Measurements from ENCODE around the gene DENND2C. TPM values are rescaled to one million over a fixed set of nuclear protein-coding genes. Genes with fewer than 3 reads are reported as not detected.

The DENND2C gene
- total RNA-seq, 8 experiments from 2014 or later, result 0.43 to 2.6 (median 0.90) TPM

- ATAC-seq (replicated peaks in 6 of 8), result no peak
- in situ Hi-C loops (cut with MboI; ENCODE audit: low pct_unique_long_range_greater_than_20kb in 2 of 9, low sequenced_read_pairs in 9 of 9, unreplicated experiment in 9 of 9), result no loop called here
- H3K4me3 ChIP-seq, result no peak overlapping the region
- no peaks in the 10 kb centered on the region for H3K4me1 ChIP-seq (replicated peaks in 1 of 2)
- 22 to 100% (median 75%) methylated on average over 1 of the region's 1 CpG; no CpG with 5 or more reads in 3 of the 10 experiments for WGBS, 10 experiments
- no peak overlapping the region for H3K27ac ChIP-seq
Observed at GRCh38 chr1:114547076-114547475, 122.8 kb downstream of the DENND2C start.

- Histone ChIP-seq H3K4me3 (no peak overlapping the region), H3K4me1 (replicated peaks in 1 of 2) (no peaks in the 10 kb centered on the region), H3K27ac (no peak overlapping the region)
- in situ Hi-C loops (cut with MboI; ENCODE audit: low pct_unique_long_range_greater_than_20kb in 2 of 9, low sequenced_read_pairs in 9 of 9, unreplicated experiment in 9 of 9), result no loop called here
- 63 to 100% (median 95%) methylated on average over 1 to 2 of the region's 2 CpGs; no CpG with 5 or more reads in 1 of the 10 experiments for WGBS, 10 experiments
- no peak for ATAC-seq (replicated peaks in 6 of 8)
Observed at GRCh38 chr1:114545796-114546195, 124.1 kb downstream of the DENND2C start.

GRCh38 chr1:114545315-114545714 lies 124.5 kb downstream of the DENND2C start:
- Histone ChIP-seq H3K4me1 (replicated peaks in 1 of 2) (no peaks in the 10 kb centered on the region), H3K4me3 (no peak overlapping the region), H3K27ac (no peak overlapping the region)
- WGBS, 10 experiments, result 0 to 100% (median 53%) methylated on average over 1 of the region's 1 CpG; no CpG with 5 or more reads in 3 of the 10 experiments
- in situ Hi-C loops (cut with MboI; ENCODE audit: low pct_unique_long_range_greater_than_20kb in 2 of 9, low sequenced_read_pairs in 9 of 9, unreplicated experiment in 9 of 9), result no loop called here
- ATAC-seq (replicated peaks in 6 of 8), result no peak

DNA sequence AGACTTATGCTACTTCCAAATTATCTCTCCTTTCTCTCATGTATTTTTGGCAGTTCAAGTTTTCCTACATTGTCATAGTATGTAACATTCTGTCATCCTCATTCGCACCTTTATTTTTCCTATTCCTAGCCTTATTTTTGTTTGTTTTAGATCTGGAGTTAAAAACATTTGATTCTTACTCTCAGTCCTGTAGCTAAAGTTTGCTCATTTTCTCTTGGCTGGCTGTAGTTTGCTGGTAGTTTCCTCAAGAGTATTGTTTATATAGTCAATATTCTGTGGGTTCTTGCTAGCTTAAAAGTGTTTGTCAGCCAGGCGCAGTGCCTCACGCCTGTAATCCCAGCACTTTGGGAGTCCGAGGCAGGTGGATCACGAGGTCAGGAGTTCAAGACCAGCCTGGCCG lies 129.0 kb downstream of the DENND2C start:
- in situ Hi-C loops (cut with MboI; ENCODE audit: low pct_unique_long_range_greater_than_20kb in 2 of 9, low sequenced_read_pairs in 9 of 9, unreplicated experiment in 9 of 9), result no loop called here
- no peak overlapping the region for H3K27ac ChIP-seq
- H3K4me1 ChIP-seq (replicated peaks in 1 of 2), result no peaks in the 10 kb centered on the region
- H3K4me3 ChIP-seq, result no peak overlapping the region
- 58 to 100% (median 85%) methylated on average over 1 to 6 of the region's 6 CpGs for WGBS, 10 experiments
- ATAC-seq (replicated peaks in 6 of 8), result no peak

DNA sequence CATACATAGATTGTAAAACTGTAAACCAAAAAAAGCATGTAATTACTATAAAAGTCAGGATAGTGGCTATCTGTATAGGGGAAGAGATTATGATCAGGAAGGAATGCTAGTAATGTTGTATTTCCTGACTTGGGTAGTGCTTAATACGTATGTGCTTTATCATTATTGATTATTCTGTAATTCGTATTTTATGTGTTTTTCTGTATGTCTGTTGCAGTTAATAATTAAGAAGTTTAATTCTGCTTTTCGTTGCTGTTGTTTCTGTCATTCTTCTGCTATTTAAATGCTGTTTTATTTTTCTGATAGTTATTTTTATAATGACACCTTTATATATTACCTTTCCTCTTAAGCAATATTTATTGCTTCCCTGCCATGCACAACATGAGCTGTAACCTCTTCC lies 129.6 kb downstream of the DENND2C start:
- in situ Hi-C loops (cut with MboI; ENCODE audit: low pct_unique_long_range_greater_than_20kb in 2 of 9, low sequenced_read_pairs in 9 of 9, unreplicated experiment in 9 of 9), result no loop called here

GRCh38 chr1:114536043-114536442 lies 133.8 kb downstream of the DENND2C start:
- in situ Hi-C loops (cut with MboI; ENCODE audit: low pct_unique_long_range_greater_than_20kb in 2 of 9, low sequenced_read_pairs in 9 of 9, unreplicated experiment in 9 of 9), result no loop called here
- no peak overlapping the region for H3K27ac ChIP-seq
- no peak overlapping the region for H3K4me3 ChIP-seq
- 17 to 93% (median 75%) methylated on average over 1 to 7 of the region's 7 CpGs; no CpG with 5 or more reads in 2 of the 10 experiments for whole genome bisulfite sequencing, 10 experiments
- H3K4me1 ChIP-seq (replicated peaks in 1 of 2), result no peaks in the 10 kb centered on the region
- ATAC-seq (replicated peaks in 6 of 8), result no peak

More for the DNA sequence above, 129.6 kb downstream of the DENND2C start:
- no peak for ATAC-seq (replicated peaks in 6 of 8)
- 10 to 79% (median 66%) methylated on average over 3 of the region's 3 CpGs for WGBS, 10 experiments
- H3K4me3 ChIP-seq, result no peak overlapping the region
- H3K4me1 ChIP-seq (replicated peaks in 1 of 2), result no peaks in the 10 kb centered on the region
- no peak overlapping the region for H3K27ac ChIP-seq

DNA sequence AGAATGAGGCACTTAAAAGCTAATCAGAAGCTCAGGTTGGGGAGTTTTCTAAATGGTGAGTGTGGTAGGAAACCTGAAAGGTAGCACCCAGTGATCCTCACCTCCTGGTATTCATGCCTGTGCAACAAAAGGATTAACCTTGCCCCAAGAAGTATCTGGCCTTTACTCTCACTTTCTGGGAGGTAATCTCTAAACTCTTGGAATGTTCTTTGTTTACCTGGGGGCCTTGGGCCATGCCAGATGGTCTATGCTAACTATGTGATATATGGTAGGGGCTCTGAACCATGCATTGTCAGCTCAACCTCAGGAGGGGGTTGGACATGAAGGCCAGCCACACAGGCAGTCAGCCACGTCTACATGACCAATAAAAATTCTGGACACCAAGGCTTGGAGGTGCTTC lies 134.4 kb downstream of the DENND2C start:
- in situ Hi-C loops (cut with MboI; ENCODE audit: low pct_unique_long_range_greater_than_20kb in 2 of 9, low sequenced_read_pairs in 9 of 9, unreplicated experiment in 9 of 9), result no loop called here
- ATAC-seq (replicated peaks in 6 of 8), result no peak
- H3K4me1 ChIP-seq (replicated peaks in 1 of 2), result no peaks in the 10 kb centered on the region
- WGBS, 10 experiments, result 0 to 43% (median 20%) methylated on average over 1 of the region's 1 CpG; no CpG with 5 or more reads in 7 of the 10 experiments
- H3K27ac ChIP-seq, result no peak overlapping the region
- H3K4me3 ChIP-seq, result no peak overlapping the region

Other genes with a start within 250 kb of the DENND2C start
- gene TRIM33, start 158.8 kb downstream of the DENND2C start, total RNA-seq, result 10 to 100 TPM; 20.2 to 63.0 (median 51.4) TPM
- gene BCAS2, start 88.4 kb downstream of the DENND2C start, total RNA-seq, result 100 to 1,000 TPM in 3 of 8 experiments, 10 to 100 TPM in 5; 53.9 to 132 (median 93.0) TPM
- gene AMPD1, start 25.5 kb upstream of the DENND2C start, total RNA-seq, result under 1 TPM in 2 of 8 experiments, not detected in 6; 0.08 to 0.28 TPM
- gene NRAS, start 46.7 kb upstream of the DENND2C start, total RNA-seq, result 10 to 100 TPM; 15.8 to 87.0 (median 50.8) TPM
- 100 to 1,000 TPM; 343 to 800 (median 541) TPM for gene CSDE1, start 87.9 kb upstream of the DENND2C start, total RNA-seq
- gene SIKE1, start 110.6 kb upstream of the DENND2C start, total RNA-seq, result 100 to 1,000 TPM in 2 of 8 experiments, 10 to 100 TPM in 6; 68.3 to 141 (median 92.4) TPM
- under 1 TPM in 2 of 8 experiments, not detected in 6; 0.15 to 0.99 TPM for gene SYCP1, start 184.8 kb upstream of the DENND2C start, total RNA-seq